Panc1 (cell line): Measurements from ENCODE around the gene SPAG6. TPM values are rescaled to one million over a fixed set of nuclear protein-coding genes. Genes with fewer than 3 reads are reported as not detected.

ENCODE experiments used
- ATAC-seq: fragments of 200-7000 bp; cut with Tn5 transposase; 2 replicates; pipeline ENCODE4 v1.9.1; 2020; ENCODE audit warnings: mild to moderate bottlenecking, moderate library complexity
- BruUV-seq: library from RNA; stranded (reverse); fragments of 400-500 nt; replicated peaks from 2 replicates; lab custom pipeline; 2021; lab: Mats Ljungman, UMichigan
- CTCF ChIA-PET: fragments of 300-600 bp; sonication (Branson Sonifier 250); formaldehyde crosslinking; loops from one replicate; lab custom pipeline; 2022; ENCODE audit warnings: antibody characterized with exemption; lab: Charles Lee
- POLR2A ChIA-PET: fragments of 300-600 bp; sonication (Branson Sonifier 250); formaldehyde crosslinking; loops from one replicate; lab custom pipeline; 2022; ENCODE audit warnings: antibody characterized with exemption; lab: Charles Lee
- DNase-seq: peaks from one replicate; pipeline ENCODE4 v3.0.0-alpha.2; 2010; ENCODE audit warnings: low read depth, low spot score
- H3K27ac ChIP-seq: 2 replicates; pipeline ENCODE4 v1.5.1; 2011; ENCODE audit warnings: mild to moderate bottlenecking, low read length, inconsistent platforms
- H3K27me3 ChIP-seq: fragments of 200-500 bp; sonication (Bioruptor generic); 2 replicates; pipeline ENCODE4 v1.6.0; 2014; ENCODE audit warnings: low read length, inconsistent platforms; ENCODE audit not compliant: control insufficient read depth, insufficient read depth
- H3K36me3 ChIP-seq: fragments of 200-500 bp; sonication (Bioruptor generic); 2 replicates; pipeline ENCODE4 v1.5.1; 2014; ENCODE audit warnings: inconsistent platforms, mild to moderate bottlenecking, low read length, moderate library complexity; ENCODE audit not compliant: control insufficient read depth, insufficient read depth
- H3K4me1 ChIP-seq: 2 replicates; pipeline ENCODE4 v1.5.1; 2011; ENCODE audit warnings: inconsistent platforms, mild to moderate bottlenecking, low read length, moderate library complexity; ENCODE audit not compliant: control insufficient read depth, insufficient read depth
- H3K4me3 ChIP-seq, 2 experiments: 2 replicates each; pipeline ENCODE4 v1.5.1; 2011 to 2012; ENCODE audit warnings: low read depth in 2 of 2, low read length in 2 of 2, mild to moderate bottlenecking in 2 of 2, inconsistent platforms in 1 of 2, moderate library complexity in 1 of 2
- H3K9me3 ChIP-seq: fragments of 200-500 bp; sonication (Bioruptor generic); 2 replicates; pipeline ENCODE4 v1.5.1; 2014; ENCODE audit warnings: low read depth, mild to moderate bottlenecking, inconsistent platforms, low read length, moderate library complexity; ENCODE audit not compliant: control insufficient read depth, insufficient read depth
- CTCF ChIP-seq: fragments of 450-650 bp; IDR thresholded peaks from 2 replicates; pipeline ENCODE4 v1.5.1; 2017; ENCODE audit warnings: mild to moderate bottlenecking
- POLR2AphosphoS5 ChIP-seq: IDR thresholded peaks from 2 replicates; pipeline ENCODE4 v1.6.1; 2012; ENCODE audit warnings: mild to moderate bottlenecking, low read depth, low read length, moderate library complexity
- REST ChIP-seq, 2 experiments: IDR thresholded peaks; 2 replicates each; pipeline ENCODE4 v1.6.1; 2011 to 2012; ENCODE audit warnings: low read depth in 2 of 2, control low read depth in 1 of 2, low read length in 1 of 2, mild to moderate bottlenecking in 1 of 2, moderate library complexity in 1 of 2; ENCODE audit not compliant: insufficient read depth in 1 of 2
- SIN3A ChIP-seq: IDR thresholded peaks from 2 replicates; pipeline ENCODE4 v1.6.1; 2012; ENCODE audit warnings: low read depth, mild to moderate bottlenecking, low read length, moderate library complexity, borderline replicate concordance; ENCODE audit not compliant: insufficient read depth
- TCF7L2 ChIP-seq: IDR thresholded peaks from 2 replicates; pipeline ENCODE4 v1.6.1; 2011; ENCODE audit warnings: mild to moderate bottlenecking, low read depth, low read length, inconsistent platforms
- in situ Hi-C: cut with HindIII; loops from 2 replicates; pipeline ENCODE4 v1.10.0; 2016; ENCODE audit warnings: low sequenced_read_pairs, low pct_unique_long_range_greater_than_20kb
- intact Hi-C: fragments of 100-400 bp; cut with micrococcal nuclease; formaldehyde crosslinking; loops from one replicate; pipeline ENCODE4 v1.10.0; 2022; ENCODE audit not compliant: unreplicated experiment
- total RNA-seq: library from RNA; stranded (reverse); gene quantifications from one replicate; pipeline ENCODE4 v1.2.1, GENCODE V29; 2021; ENCODE audit not compliant: unreplicated experiment

Gene SPAG6
- total RNA-seq, 1 experiment from 2014 or later, result not detected

- H3K27ac ChIP-seq, result no peak overlapping the region
- H3K4me3 ChIP-seq, result no peak overlapping the region
- TF ChIP-seq TCF7L2 (no peak), CTCF (no peak), SIN3A (no peak), POLR2AphosphoS5 (no peak), REST (IDR thresholded peaks at IDR 0.05; ENCODE audit: insufficient read depth in 1 of 2, low read depth in 2 of 2, low read length in 1 of 2) (no peak)
- no TSS peak for BruUV-seq
- DNase-seq, result no peak
- no peak for ATAC-seq
- ChIA-PET CTCF (no interaction called here), POLR2A (no interaction called here)
- H3K9me3 ChIP-seq, result no peaks in the 10 kb centered on the region
- no peaks in the 10 kb centered on the region for H3K27me3 ChIP-seq
- in situ Hi-C loops (no loop called here), intact Hi-C loops (no loop called here)
- no peaks in the 10 kb centered on the region for H3K4me1 ChIP-seq
- H3K36me3 ChIP-seq, result no peaks in the 10 kb centered on the region
Measured at GRCh38 chr10:22372917-22373316, 27.6 kb downstream of the SPAG6 start.

GRCh38 chr10:22374489-22375126, 29.3 kb downstream of the SPAG6 start:
- no TSS peak for BruUV-seq
- intact Hi-C loops, result no loop called here
- DNase-seq (no peak), ATAC-seq (no peak)
- CTCF ChIA-PET, result no interaction called here
- H3K27ac ChIP-seq, result no peak overlapping the region
- H3K27me3 ChIP-seq, result no peaks in the 10 kb centered on the region
- in situ Hi-C loops, result no loop called here
- H3K9me3 ChIP-seq, result no peaks in the 10 kb centered on the region
- H3K36me3 ChIP-seq, result no peaks in the 10 kb centered on the region
- H3K4me1 ChIP-seq, result no peaks in the 10 kb centered on the region
- POLR2A ChIA-PET, result no interaction called here
- TF ChIP-seq SIN3A (no peak), CTCF (no peak), TCF7L2 (no peak), REST (IDR thresholded peaks at IDR 0.05; ENCODE audit: insufficient read depth in 1 of 2, low read depth in 2 of 2, low read length in 1 of 2) (no peak), POLR2AphosphoS5 (no peak)
- H3K4me3 ChIP-seq, result no peak overlapping the region
